HEK293T (cell line): Measurements from ENCODE around the gene FAM117A.

Experiments used
- BHLHE40 ChIP-seq: fragments of 450-650 bp; IDR thresholded peaks from 2 replicates; pipeline ENCODE4 v1.6.1; 2016; ENCODE audit warnings: mild to moderate bottlenecking, moderate library complexity, borderline replicate concordance
- ELF4 ChIP-seq: fragments of 450-650 bp; IDR thresholded peaks from 2 replicates; pipeline ENCODE4 v1.6.1; 2017; ENCODE audit warnings: antibody characterized with exemption
- SP1 ChIP-seq: fragments of 450-650 bp; IDR thresholded peaks from 2 replicates; pipeline ENCODE4 v1.6.1; 2017
- TF ChIP-seq, protein P1 (sequence below): fragments of 450-650 bp; IDR thresholded peaks from 2 replicates; pipeline ENCODE4 v1.6.1; 2016

DNA sequence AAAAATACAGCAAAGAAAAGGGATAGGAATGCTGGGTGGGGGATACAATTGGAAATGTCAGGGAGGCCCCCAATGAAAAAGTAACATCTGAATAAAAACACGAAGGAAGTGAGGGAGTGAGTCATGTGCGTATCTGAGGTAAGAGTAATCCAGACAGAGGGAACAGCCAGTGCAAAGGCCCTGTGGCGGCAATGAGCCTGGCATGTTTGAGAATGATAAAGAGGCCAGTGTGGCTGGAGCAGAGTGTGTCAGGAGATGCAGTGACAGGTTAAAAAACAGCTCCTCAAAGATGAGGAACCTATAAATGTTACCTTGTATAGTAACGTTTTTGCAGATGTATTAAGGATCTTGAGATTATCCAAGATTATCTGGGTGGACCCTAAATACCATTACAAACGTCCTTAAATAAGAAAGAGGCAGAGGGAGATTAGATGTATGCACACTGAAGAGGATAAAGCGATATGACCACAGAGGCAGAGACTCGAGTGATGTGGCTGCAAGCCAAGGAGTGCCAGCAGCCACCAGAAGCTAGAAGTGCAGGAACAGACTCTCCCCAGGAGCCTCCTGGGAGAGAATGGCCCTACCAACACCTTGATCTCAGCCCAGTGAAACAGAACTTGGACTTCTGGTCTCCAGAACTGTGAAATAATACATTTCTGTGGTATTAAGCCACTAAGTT, 38.3 kb downstream of the FAM117A start:
- no peak for TF ChIP-seq BHLHE40
- no peak for TF ChIP-seq ELF4
- TF ChIP-seq SP1 = no peak
- TF ChIP-seq, protein P1, sequence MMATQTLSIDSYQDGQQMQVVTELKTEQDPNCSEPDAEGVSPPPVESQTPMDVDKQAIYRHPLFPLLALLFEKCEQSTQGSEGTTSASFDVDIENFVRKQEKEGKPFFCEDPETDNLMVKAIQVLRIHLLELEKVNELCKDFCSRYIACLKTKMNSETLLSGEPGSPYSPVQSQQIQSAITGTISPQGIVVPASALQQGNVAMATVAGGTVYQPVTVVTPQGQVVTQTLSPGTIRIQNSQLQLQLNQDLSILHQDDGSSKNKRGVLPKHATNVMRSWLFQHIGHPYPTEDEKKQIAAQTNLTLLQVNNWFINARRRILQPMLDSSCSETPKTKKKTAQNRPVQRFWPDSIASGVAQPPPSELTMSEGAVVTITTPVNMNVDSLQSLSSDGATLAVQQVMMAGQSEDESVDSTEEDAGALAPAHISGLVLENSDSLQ = no peak
